SK-N-SH treated with all-trans-retinoic acid at 6 μM for 48 hours (cell line): ENCODE results near the gene SDHAF3.
"Not testable (repeated sequence)": the region's sequence is repeated elsewhere in the genome, so short reads cannot be mapped to it uniquely, and the experiment has no call there.

Source experiments
- CSDC2 ChIP-seq: fragments of 250-450 bp; sonication (Bioruptor Pico); IDR thresholded peaks from 2 replicates; pipeline ENCODE4 v1.5.0; 2020; ENCODE audit warnings: mild to moderate bottlenecking, moderate library complexity
- ISL1 ChIP-seq: fragments of 250-450 bp; sonication (Bioruptor Pico); IDR thresholded peaks from 2 replicates; pipeline ENCODE4 v2.1.2; 2022; ENCODE audit warnings: mild to moderate bottlenecking, moderate library complexity
- PATZ1 ChIP-seq: fragments of 250-450 bp; sonication (Bioruptor Pico); IDR thresholded peaks from 2 replicates; pipeline ENCODE4 v1.8.0; 2020; ENCODE audit warnings: mild to moderate bottlenecking, moderate library complexity, borderline replicate concordance
- PPARA ChIP-seq: fragments of 250-450 bp; sonication (Bioruptor Pico); IDR thresholded peaks from 2 replicates; pipeline ENCODE4 v1.5.0; 2020; ENCODE audit warnings: mild to moderate bottlenecking, borderline replicate concordance
- RARB ChIP-seq: fragments of 250-450 bp; sonication (Bioruptor Pico); IDR thresholded peaks from 2 replicates; pipeline ENCODE4 v1.8.0; 2021; ENCODE audit warnings: mild to moderate bottlenecking, moderate library complexity
- SNAI2 ChIP-seq: fragments of 250-450 bp; sonication (Bioruptor Pico); IDR thresholded peaks from 2 replicates; pipeline ENCODE4 v1.5.0; 2020; ENCODE audit warnings: mild to moderate bottlenecking, moderate library complexity
- TOX ChIP-seq: fragments of 250-450 bp; sonication (Bioruptor Pico); IDR thresholded peaks from 2 replicates; pipeline ENCODE4 v1.8.0; 2021; ENCODE audit warnings: mild to moderate bottlenecking, moderate library complexity, borderline replicate concordance
- ZC3H10 ChIP-seq: fragments of 250-450 bp; sonication (Bioruptor Pico); IDR thresholded peaks from 2 replicates; pipeline ENCODE4 v1.5.1; 2021; ENCODE audit warnings: mild to moderate bottlenecking, moderate library complexity
- ZFP30 ChIP-seq: fragments of 450-650 bp; formaldehyde crosslinking; IDR thresholded peaks from 2 replicates; pipeline ENCODE4 v1.5.0; 2022; ENCODE audit warnings: mild to moderate bottlenecking, moderate library complexity
- ZNF565 ChIP-seq: fragments of 450-650 bp; formaldehyde crosslinking; conservative IDR thresholded peaks from 2 replicates; pipeline ENCODE4 v1.5.0; 2020; ENCODE audit warnings: low read depth, mild to moderate bottlenecking, moderate library complexity
- ZNF70 ChIP-seq: fragments of 450-650 bp; formaldehyde crosslinking; IDR thresholded peaks from 2 replicates; pipeline ENCODE4 v1.5.0; 2020; ENCODE audit warnings: mild to moderate bottlenecking, moderate library complexity

DNA sequence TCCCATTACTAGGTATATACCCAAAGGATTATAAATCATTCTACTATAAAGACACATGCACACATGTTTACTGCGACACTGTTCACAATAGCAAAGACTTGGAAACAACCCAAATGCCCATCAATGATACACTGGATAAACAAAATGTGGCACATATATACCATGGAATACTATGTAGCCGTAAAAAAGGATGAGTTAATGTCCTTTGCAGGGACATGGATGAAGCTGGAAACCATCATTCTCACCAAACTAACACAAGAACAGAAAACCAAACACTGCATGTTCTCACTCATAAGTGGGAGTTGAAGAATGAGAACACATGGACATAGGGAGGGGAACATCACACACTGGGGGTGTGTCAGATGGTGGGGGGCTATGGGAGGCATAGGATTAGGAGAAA lies 78.7 kb downstream of the SDHAF3 start:
- TF ChIP-seq ZNF70; RARB (CRISPR knock-in tag); SNAI2; TOX; ISL1 (CRISPR knock-in tag); ZNF565 (CRISPR knock-in tag); ZC3H10 (CRISPR knock-in tag); PATZ1 (CRISPR knock-in tag); CSDC2; ZFP30 (CRISPR knock-in tag); PPARA (CRISPR knock-in tag): not testable (repeated sequence)
